H9 (cell line): ENCODE measurements around the gene ITPRIPL2. TPM values are rescaled to one million over a fixed set of nuclear protein-coding genes. Genes with fewer than 3 reads are reported as not detected.

Source experiments
- DNase-seq: peaks from one replicate; pipeline ENCODE4 v3.0.0-alpha.2; 2017
- H2AFZ ChIP-seq: one replicate; pipeline ENCODE4 v1.6.1; 2013; ENCODE audit warnings: mild to moderate bottlenecking, low read length, control low read depth, moderate library complexity
- H2AK5ac ChIP-seq: 2 replicates; pipeline ENCODE4 v1.6.1; 2013; ENCODE audit warnings: low read length, control low read depth, mixed read lengths; ENCODE audit not compliant: insufficient read length
- H2BK120ac ChIP-seq: one replicate; pipeline ENCODE4 v1.6.1; 2013; ENCODE audit warnings: low read depth, mild to moderate bottlenecking, low read length, control low read depth, inconsistent platforms; ENCODE audit not compliant: poor library complexity, severe bottlenecking
- H2BK12ac ChIP-seq: 2 replicates; pipeline ENCODE4 v1.6.1; 2013; ENCODE audit warnings: low read length, control low read depth, mixed read lengths, low read depth; ENCODE audit not compliant: insufficient read length
- H2BK15ac ChIP-seq: 2 replicates; pipeline ENCODE4 v1.6.1; 2013; ENCODE audit warnings: low read depth, low read length, control low read depth
- H2BK20ac ChIP-seq: one replicate; pipeline ENCODE4 v1.6.1; 2013; ENCODE audit warnings: low read depth, mild to moderate bottlenecking, low read length, control low read depth, inconsistent platforms; ENCODE audit not compliant: poor library complexity, severe bottlenecking
- H2BK5ac ChIP-seq: 2 replicates; pipeline ENCODE4 v1.6.1; 2013; ENCODE audit warnings: low read length, control low read depth, mixed read lengths; ENCODE audit not compliant: insufficient read length
- H3K14ac ChIP-seq: 2 replicates; pipeline ENCODE4 v1.6.1; 2013; ENCODE audit warnings: low read length, control low read depth; ENCODE audit not compliant: insufficient read depth
- H3K18ac ChIP-seq: 2 replicates; pipeline ENCODE4 v1.6.1; 2013; ENCODE audit warnings: low read depth, mild to moderate bottlenecking, mixed read lengths, low read length, control low read depth; ENCODE audit not compliant: insufficient read length
- H3K23ac ChIP-seq: 2 replicates; pipeline ENCODE4 v1.6.1; 2013; ENCODE audit warnings: low read length, control low read depth, mixed read lengths, low read depth; ENCODE audit not compliant: insufficient read length
- H3K23me2 ChIP-seq: 2 replicates; pipeline ENCODE4 v1.6.1; 2013; ENCODE audit warnings: low read depth, mild to moderate bottlenecking, mixed read lengths, low read length, control low read depth; ENCODE audit not compliant: insufficient read length, poor library complexity, severe bottlenecking
- H3K27ac ChIP-seq: 2 replicates; pipeline ENCODE4 v1.5.1; 2013; ENCODE audit warnings: low read length, control low read depth, mixed read lengths, low read depth; ENCODE audit not compliant: insufficient read length
- H3K27me3 ChIP-seq: 2 replicates; pipeline ENCODE4 v1.6.1; 2013; ENCODE audit warnings: low read length, control low read depth, inconsistent platforms; ENCODE audit not compliant: insufficient read depth
- H3K4ac ChIP-seq: 2 replicates; pipeline ENCODE4 v1.6.1; 2013; ENCODE audit warnings: low read depth, mild to moderate bottlenecking, control low read depth, inconsistent platforms, low read length, moderate library complexity
- H3K4me1 ChIP-seq: 2 replicates; pipeline ENCODE4 v1.6.1; 2013; ENCODE audit warnings: low read length, control low read depth, inconsistent platforms; ENCODE audit not compliant: insufficient read depth
- H3K4me2 ChIP-seq: 2 replicates; pipeline ENCODE4 v1.6.1; 2013; ENCODE audit warnings: low read length, control low read depth, mixed read lengths; ENCODE audit not compliant: insufficient read length, insufficient read depth
- H3K56ac ChIP-seq: 2 replicates; pipeline ENCODE4 v1.6.1; 2013; ENCODE audit warnings: low read depth, mild to moderate bottlenecking, mixed read lengths, low read length, control low read depth; ENCODE audit not compliant: insufficient read length
- H3K79me1 ChIP-seq: 2 replicates; pipeline ENCODE4 v1.6.1; 2013; ENCODE audit warnings: low read depth, mild to moderate bottlenecking, moderate library complexity, low read length, control low read depth, inconsistent platforms; ENCODE audit not compliant: insufficient read depth, poor library complexity, severe bottlenecking
- H3K79me2 ChIP-seq: 2 replicates; pipeline ENCODE4 v1.6.1; 2013; ENCODE audit warnings: low read length, control low read depth, inconsistent platforms; ENCODE audit not compliant: insufficient read depth
- H3K9ac ChIP-seq: 2 replicates; pipeline ENCODE4 v1.6.1; 2013; ENCODE audit warnings: low read length, control low read depth, mixed read lengths; ENCODE audit not compliant: insufficient read length; ENCODE audit errors: extremely low read depth
- H3K9me3 ChIP-seq: one replicate; pipeline ENCODE4 v1.6.1; 2013; ENCODE audit warnings: low read depth, low read length, inconsistent platforms; ENCODE audit not compliant: control insufficient read depth
- H3T11ph ChIP-seq: one replicate; pipeline ENCODE4 v1.6.1; 2013; ENCODE audit warnings: mild to moderate bottlenecking, low read length, control low read depth, inconsistent platforms
- H4K20me1 ChIP-seq: one replicate; pipeline ENCODE4 v1.6.1; 2013; ENCODE audit not compliant: control insufficient read depth, insufficient read length, insufficient read depth
- H4K5ac ChIP-seq: 2 replicates; pipeline ENCODE4 v1.6.1; 2013; ENCODE audit warnings: low read depth, mild to moderate bottlenecking, mixed read lengths, low read length, control low read depth; ENCODE audit not compliant: insufficient read length
- H4K8ac ChIP-seq: replicated peaks from 2 replicates; pipeline ENCODE4 v1.6.1; 2013; ENCODE audit warnings: low read length, control low read depth, mixed read lengths, low read depth; ENCODE audit not compliant: insufficient read length
- H4K91ac ChIP-seq: 2 replicates; pipeline ENCODE4 v1.6.1; 2013; ENCODE audit warnings: low read depth, mild to moderate bottlenecking, moderate library complexity, mixed read lengths, low read length, control low read depth; ENCODE audit not compliant: insufficient read length
- H3K27ac Mint-ChIP-seq, 3 experiments: 2 replicates in 2 of 3; 3 replicates in 1 of 3; pipeline ENCODE4 v1.8.0; 2020 to 2021; ENCODE audit warnings: mixed read lengths in 3 of 3, mild to moderate bottlenecking in 1 of 3, moderate library complexity in 1 of 3
- H3K27me3 Mint-ChIP-seq: 2 replicates; pipeline ENCODE4 v1.8.0; 2021; ENCODE audit warnings: low read depth, mild to moderate bottlenecking, moderate library complexity, mixed read lengths
- H3K36me3 Mint-ChIP-seq, 3 experiments: 2 replicates in 2 of 3; 3 replicates in 1 of 3; pipeline ENCODE4 v1.8.0; 2020 to 2021; ENCODE audit warnings: low read depth in 3 of 3, mixed read lengths in 3 of 3; ENCODE audit not compliant: insufficient read depth in 1 of 3
- H3K4me1 Mint-ChIP-seq, 2 experiments: 2 replicates each; pipeline ENCODE4 v1.8.0; 2020; ENCODE audit warnings: mixed read lengths in 2 of 2
- H3K4me3 Mint-ChIP-seq, 2 experiments: 2 replicates in 1 of 2; 3 replicates in 1 of 2; pipeline ENCODE4 v1.8.0; 2020 to 2021; ENCODE audit warnings: mild to moderate bottlenecking in 2 of 2, mixed read lengths in 2 of 2, moderate library complexity in 1 of 2
- H3K9me3 Mint-ChIP-seq, 2 experiments: 2 replicates in 1 of 2; 3 replicates in 1 of 2; pipeline ENCODE4 v1.8.0; 2020; ENCODE audit warnings: mild to moderate bottlenecking in 2 of 2, mixed read lengths in 2 of 2, moderate library complexity in 1 of 2
- WGBS: extraction: QIAGEN DNeasy Blood & Tissue Kit; methylation state at CpG from one replicate; pipeline ENCODE4 v1.1.7; 2013; ENCODE audit warnings: missing lambda C conversion rate, low lambda C conversion rate, mixed read lengths; ENCODE audit not compliant: insufficient read length; ENCODE audit errors: extremely low coverage; 5-methylcytosine and 5-hydroxymethylcytosine counted together
- total RNA-seq: library from RNA; stranded (reverse); gene quantifications from 2 replicates; pipeline ENCODE4 v1.2.1, GENCODE V29; 2021
- TF ChIP-seq, protein P1 (sequence below): fragments of 200-600 bp; sonication (generic); conservative IDR thresholded peaks from 3 replicates; pipeline ENCODE4 v1.8.0; 2021; ENCODE audit warnings: antibody characterized with exemption, mild to moderate bottlenecking

The ITPRIPL2 gene
- total RNA-seq, 1 experiment from 2014 or later, result 9.1 TPM

DNA sequence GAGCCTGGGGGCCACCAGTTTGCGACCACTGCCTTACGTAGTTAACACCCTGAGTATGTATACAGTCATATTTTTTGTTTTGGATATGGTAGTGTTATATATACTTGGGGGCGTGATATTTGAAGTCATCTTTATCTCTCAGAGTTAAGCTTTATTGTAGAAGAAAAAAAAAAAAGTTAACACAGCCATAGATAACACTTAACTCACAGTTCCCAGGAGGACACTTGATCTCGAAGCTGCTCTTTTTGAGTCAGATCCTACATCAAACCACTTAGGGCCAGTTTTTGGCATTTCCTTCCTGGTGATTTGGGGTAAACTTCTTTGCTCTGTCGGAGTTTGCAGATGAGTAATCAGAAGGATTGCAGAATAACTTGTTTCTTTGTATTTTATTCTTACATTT is 5.8 kb downstream of the ITPRIPL2 start:
- no peaks in the 10 kb centered on the region for H3K9me3 Mint-ChIP-seq
- no peak overlapping the region for H4K5ac ChIP-seq
- no peak overlapping the region for H3K56ac ChIP-seq
- no peak overlapping the region for H2BK15ac ChIP-seq
- no peaks in the 10 kb centered on the region for H3K79me1 ChIP-seq
- no peaks in the 10 kb centered on the region for H4K20me1 ChIP-seq
- H3K4ac ChIP-seq, result no peak overlapping the region
- H2BK120ac ChIP-seq, result no peak overlapping the region
- no peak overlapping the region for H3K4me3 Mint-ChIP-seq
- no peaks in the 10 kb centered on the region for H3K79me2 ChIP-seq
- H3K18ac ChIP-seq, result no peak overlapping the region
- WGBS, result no CpG with 5 or more reads among the region's 5 CpGs
- no peak overlapping the region for H2AK5ac ChIP-seq
- peaks cover 2% of the 10 kb centered on the region; the same call in 1 of the 2 replicates for H3K27me3 ChIP-seq
- no peak overlapping the region for H4K91ac ChIP-seq
- no peak overlapping the region for H3K27ac Mint-ChIP-seq
- H3K9me3 ChIP-seq, result no peaks in the 10 kb centered on the region
- no peak overlapping the region for H3K23ac ChIP-seq
- no peak overlapping the region for H3K14ac ChIP-seq
- TF ChIP-seq, protein P1, sequence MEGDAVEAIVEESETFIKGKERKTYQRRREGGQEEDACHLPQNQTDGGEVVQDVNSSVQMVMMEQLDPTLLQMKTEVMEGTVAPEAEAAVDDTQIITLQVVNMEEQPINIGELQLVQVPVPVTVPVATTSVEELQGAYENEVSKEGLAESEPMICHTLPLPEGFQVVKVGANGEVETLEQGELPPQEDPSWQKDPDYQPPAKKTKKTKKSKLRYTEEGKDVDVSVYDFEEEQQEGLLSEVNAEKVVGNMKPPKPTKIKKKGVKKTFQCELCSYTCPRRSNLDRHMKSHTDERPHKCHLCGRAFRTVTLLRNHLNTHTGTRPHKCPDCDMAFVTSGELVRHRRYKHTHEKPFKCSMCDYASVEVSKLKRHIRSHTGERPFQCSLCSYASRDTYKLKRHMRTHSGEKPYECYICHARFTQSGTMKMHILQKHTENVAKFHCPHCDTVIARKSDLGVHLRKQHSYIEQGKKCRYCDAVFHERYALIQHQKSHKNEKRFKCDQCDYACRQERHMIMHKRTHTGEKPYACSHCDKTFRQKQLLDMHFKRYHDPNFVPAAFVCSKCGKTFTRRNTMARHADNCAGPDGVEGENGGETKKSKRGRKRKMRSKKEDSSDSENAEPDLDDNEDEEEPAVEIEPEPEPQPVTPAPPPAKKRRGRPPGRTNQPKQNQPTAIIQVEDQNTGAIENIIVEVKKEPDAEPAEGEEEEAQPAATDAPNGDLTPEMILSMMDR, result no peak
- H3K4me1 Mint-ChIP-seq, result peaks cover 11 to 19% of the 10 kb centered on the region in 2 experiments
- H3K36me3 Mint-ChIP-seq, result peaks cover 0 to 3% (median 0%) of the 10 kb centered on the region in 3 experiments; a peak in 1 of 7 replicates
- no peak overlapping the region for H3T11ph ChIP-seq
- no peak overlapping the region for H2BK12ac ChIP-seq
- peaks cover 2% of the 10 kb centered on the region for H3K23me2 ChIP-seq
- H3K27me3 Mint-ChIP-seq, result peaks cover 31% of the 10 kb centered on the region
- peaks cover 6% of the 10 kb centered on the region for H3K4me1 ChIP-seq
- no peak overlapping the region for H2BK20ac ChIP-seq
- no peak overlapping the region for H2BK5ac ChIP-seq
- DNase-seq, result no peak
- no peak overlapping the region for H3K9ac ChIP-seq
- H4K8ac ChIP-seq, result no peak overlapping the region
- no peak overlapping the region for H3K4me2 ChIP-seq
- H2AFZ ChIP-seq, result no peak overlapping the region
- no peak overlapping the region for H3K27ac ChIP-seq
